EH (cell line): ENCODE results near the gene ACVR1B.
A peak's percentile ranks its signal among the peaks of the same experiment; 100 is the strongest.

Source experiments
- DNase-seq: peaks from one replicate; pipeline ENCODE4 v3.0.0-alpha.2; 2015; ENCODE audit warnings: low read depth

Gene ACVR1B

DNA sequence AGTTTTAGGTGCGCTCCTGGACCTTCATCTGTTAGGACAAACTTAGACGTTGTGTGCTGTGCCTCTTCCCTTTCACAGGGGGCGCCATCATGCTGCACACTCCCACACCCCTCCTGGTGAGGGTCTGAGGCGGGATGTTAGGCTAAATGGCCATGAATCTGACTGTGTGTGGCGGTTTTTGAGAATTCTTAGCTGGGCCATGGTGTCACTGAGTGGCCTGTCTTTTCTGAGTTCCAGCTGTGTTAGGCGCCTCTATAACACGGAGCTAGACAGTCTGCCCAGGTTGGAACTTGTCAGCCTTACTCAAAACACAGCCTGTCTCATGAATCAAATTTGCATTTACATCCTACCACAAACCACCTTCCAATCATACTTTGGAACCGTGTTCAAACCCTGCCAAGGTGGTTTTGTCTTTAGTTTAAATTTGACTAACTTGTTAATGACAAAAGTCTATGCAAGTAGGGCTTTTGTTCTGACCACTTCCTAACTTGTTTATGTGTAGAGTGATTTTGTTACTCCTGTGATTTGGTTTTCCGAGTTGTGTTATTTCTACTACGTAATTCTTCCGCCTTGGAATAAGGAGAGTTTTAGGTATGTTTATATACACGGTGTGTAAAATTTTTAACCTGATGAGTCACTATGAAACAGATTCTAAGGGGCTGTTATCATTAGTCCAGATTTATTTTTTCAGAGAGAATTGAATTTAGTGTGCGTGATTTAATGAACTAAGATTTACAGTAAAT lies 19.6 kb downstream of the ACVR1B start:
- peak; percentile 69 for DNase-seq

DNA sequence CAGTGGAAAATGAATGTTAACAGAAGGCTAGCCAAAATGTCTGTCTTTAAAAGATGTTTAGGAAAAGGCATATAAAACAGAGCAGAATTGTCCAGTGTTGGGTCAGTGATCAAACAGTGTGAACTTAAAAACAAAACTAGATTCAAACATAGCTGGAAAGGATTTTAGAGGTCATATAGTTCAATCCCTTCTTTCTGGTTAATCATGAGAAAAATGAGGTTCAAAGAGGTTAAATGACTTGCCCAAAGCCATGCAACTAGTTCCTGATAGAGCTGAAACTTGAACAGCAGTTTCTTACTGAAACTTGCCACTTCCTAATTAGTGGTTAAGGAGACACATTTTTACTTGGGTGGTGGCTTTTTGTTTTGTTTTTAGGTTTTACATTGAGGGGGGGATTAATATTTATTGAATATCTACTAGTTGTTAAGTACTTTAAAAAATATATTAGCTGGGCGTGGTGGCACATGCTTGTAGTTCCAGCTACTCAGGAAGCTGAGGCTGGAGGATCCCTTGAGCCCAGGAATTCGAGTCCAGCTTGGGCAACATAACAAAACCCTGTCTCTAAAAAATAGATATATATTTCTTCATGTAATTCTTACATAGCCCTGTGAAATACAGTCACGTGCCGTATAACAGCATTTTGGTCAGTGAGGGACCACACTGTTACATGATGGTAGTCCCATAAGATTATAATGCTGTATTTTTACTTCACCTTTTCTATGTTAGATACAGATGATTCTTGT lies 20.4 kb downstream of the ACVR1B start:
- DNase-seq, result peak; percentile 35

- no peak for DNase-seq
Measured at GRCh38 chr12:51972422-51972812, 20.9 kb downstream of the ACVR1B start.

DNA sequence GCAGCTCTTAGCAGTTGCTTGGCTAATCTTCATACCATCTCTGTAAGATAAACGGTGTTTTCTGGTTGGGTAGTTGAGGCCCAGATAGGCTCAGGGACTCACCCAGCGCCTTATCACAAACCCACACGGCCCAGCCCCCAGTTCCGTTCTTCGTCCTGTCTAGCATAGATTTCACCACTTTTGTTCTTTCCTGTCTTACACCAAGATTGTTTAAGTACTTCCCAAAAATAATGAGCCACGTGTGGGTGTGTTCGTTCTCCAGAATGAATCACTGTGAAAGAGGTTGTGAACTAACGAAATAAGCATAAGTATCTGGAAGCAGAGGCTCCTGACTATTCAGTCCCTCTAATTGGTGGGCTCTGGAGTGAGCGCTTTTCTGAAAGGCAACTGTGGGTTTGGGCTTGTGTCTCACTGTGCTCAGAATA lies 21.4 kb downstream of the ACVR1B start:
- peak; percentile 60 for DNase-seq

DNA sequence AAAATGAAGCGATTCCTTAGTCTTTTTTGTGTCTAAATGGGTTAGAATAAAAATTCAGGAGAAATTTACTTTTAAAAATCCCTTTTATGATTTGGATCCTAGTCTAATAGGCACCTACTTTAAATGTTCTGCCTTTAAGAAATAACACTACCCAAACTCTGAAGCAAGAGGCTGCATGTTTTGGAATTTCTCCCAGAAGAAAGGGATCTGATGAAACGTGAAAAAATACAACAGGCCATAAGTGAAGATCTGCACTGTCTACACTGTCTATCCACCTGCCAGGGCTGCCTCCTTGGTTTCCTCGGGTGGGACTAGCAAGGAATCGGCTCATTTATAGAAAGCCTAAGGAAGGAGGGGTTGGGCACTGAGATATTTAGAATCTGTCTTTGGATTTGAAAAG lies 22.1 kb downstream of the ACVR1B start:
- peak; percentile 40 for DNase-seq

DNA sequence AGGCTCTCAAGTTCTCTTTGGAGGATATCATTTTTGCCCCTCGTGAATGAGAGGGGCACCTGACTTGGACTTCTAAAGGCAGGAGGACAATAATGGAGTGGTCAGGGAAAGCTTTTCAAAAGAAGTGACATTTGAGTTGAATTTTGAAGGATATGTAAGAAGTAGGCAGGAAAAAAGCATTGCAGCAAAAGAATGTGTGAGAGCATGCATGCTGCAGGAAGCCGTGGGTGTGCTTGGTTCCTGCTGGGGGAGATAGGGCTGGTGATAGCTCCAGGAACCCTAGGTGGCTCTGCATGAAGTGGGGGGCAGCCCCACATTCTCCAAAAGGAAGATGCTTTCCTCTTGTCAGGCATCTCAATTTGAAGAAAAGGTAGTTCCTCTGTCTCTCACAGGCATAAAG lies 23.1 kb downstream of the ACVR1B start:
- DNase-seq, result no peak

DNA sequence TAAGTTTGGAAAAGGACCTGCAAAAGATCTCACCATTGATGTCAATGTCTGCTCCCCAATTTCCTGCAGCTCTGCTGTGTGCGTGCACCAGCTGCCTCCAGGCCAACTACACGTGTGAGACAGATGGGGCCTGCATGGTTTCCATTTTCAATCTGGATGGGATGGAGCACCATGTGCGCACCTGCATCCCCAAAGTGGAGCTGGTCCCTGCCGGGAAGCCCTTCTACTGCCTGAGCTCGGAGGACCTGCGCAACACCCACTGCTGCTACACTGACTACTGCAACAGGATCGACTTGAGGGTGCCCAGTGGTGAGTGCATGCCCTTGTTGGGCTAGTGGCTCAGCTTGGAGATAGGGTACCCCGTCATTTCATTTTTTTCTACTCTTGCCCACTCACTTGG lies 23.7 kb downstream of the ACVR1B start:
- DNase-seq, result no peak

DNA sequence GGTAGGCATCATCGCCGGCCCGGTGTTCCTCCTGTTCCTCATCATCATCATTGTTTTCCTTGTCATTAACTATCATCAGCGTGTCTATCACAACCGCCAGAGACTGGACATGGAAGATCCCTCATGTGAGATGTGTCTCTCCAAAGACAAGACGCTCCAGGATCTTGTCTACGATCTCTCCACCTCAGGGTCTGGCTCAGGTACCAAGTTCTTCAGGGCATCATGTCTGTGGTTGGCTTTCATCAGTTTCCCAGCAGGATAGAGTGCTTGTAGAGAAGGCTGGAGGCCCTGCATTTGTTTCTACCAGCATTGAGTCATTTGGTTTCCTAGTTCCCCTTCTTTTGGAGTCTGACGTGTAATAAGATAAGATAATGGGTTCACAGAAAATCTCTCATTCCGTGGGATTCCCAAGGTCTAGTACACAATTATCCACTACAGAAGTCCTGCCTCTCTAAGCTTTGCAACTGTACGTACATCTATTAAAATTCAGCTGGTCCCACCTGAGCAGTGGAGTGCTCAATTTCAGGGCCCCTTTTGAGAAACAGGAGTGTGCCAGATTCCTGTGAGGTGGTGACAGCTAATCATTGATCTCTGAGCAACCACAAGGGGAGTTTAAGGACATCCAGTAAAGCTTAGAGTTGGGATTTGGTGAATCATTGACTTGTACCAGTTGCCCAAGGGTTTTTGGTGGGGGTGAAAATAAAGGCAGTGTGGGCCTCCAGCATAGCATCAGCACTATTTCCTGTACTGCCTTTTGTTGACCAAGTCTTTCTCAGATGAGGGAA lies 25.1 kb downstream of the ACVR1B start:
- peak; percentile 76 for DNase-seq

GRCh38 chr12:51977320-51977753 lies 25.8 kb downstream of the ACVR1B start:
- peak; percentile 41 for DNase-seq

GRCh38 chr12:51979306-51979705 lies 27.8 kb downstream of the ACVR1B start:
- peak; percentile 80 for DNase-seq

DNA sequence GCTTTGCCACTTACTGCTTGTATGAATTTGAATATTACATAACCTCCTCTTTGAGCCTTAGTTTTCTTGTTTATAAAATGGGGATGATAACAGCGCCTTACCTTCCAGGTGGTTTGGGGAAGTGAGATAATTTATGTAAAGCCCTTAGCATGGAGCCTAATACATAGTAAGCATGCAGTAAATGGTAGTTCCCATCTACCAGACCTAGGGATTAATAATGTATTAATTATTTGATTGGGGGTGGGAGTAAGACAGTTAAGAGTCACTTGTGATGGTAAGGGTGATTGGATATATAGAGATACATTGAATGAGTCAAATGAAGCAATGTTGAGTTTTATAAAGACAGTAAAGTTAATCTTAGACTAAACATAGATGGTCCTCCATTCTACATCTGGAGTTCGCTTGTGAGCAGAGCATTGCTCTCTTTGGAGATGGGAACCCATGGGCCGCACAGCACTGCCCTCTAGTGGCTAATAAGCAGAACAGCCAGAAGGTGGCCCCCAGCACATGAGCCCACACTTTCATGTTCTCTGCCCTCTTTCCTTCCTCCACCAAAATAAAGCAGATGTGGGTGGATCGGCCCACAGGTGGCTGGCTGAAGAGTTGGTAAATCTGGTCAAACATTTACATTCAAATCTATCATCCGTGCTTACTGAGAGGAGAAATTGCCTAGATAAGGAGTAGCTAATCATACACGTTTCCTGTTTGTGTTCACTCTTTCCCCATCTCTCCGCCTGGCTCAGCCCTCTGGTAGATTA lies 28.7 kb downstream of the ACVR1B start:
- DNase-seq, result peak; percentile 78

GRCh38 chr12:51980809-51981127 lies 29.3 kb downstream of the ACVR1B start:
- no peak for DNase-seq

DNA sequence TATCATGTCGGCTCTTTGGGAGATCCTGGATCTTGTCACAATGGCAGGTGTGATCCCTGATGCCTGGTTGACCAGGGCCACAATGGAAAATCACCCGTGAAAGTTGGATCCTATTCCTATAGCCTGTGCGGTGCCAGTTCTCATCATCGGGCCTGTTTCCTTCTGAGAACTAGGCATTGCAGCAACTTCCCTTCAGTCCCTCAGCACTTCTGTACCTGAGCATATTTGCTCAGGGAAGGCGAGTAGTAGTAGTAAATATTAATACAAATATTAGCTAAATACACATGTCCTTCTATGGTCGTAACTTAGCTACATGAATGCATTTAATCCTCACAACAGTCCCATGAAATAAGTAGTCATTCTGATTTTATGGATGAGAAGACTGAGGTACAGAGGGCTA lies 33.2 kb downstream of the ACVR1B start:
- no peak for DNase-seq

DNA sequence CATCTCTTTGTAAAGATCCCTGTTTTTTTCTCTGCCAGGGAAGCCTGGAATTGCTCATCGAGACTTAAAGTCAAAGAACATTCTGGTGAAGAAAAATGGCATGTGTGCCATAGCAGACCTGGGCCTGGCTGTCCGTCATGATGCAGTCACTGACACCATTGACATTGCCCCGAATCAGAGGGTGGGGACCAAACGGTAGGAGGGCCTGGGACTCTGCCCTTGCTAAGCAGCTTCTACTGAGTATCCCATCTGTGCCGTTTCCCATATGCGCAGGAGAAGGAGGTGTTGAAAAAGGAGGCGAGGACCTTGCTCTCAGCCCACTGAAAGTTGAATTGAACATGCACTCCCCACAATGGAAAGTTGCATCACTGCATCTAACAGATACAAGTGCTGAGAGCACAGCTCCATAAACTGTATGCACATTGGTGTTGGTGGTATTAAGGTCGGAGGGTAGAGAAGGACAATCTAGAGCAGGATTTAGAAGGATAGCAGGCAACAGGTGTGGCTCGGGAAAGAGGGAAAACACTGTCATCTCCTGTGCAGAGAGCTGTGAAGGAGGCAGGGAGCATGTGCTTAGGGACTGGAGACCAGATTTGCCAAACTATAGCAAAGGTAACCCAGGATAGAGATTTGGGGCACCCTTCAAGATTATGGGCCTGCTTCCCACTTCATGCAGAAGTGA lies 33.8 kb downstream of the ACVR1B start:
- DNase-seq, result no peak

GRCh38 chr12:51986834-51987233 lies 35.3 kb downstream of the ACVR1B start:
- DNase-seq, result no peak

DNA sequence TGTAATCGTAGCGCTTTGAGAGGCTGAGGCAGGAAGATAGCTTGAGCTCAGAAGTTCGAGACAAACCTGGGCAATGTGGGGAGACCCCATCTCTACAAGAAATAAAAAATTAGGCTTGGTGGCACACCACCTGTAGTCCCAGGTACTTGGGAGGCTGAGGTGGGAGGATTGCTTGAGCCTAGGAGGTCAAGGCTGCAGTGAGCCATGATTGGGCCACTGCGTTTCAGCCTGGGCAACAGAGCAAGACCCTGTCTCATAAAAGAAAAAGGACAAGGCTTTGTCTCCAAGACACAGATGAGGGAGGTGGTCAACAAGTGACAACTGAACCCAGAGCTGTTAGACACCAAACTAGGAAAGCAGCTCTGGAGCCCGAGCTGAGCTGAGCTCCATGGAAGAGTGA lies 40.7 kb downstream of the ACVR1B start:
- no peak for DNase-seq

- no peak for DNase-seq
Measured at GRCh38 chr12:51994539-51994820, 43.0 kb downstream of the ACVR1B start.

GRCh38 chr12:51994959-51995358 lies 43.5 kb downstream of the ACVR1B start:
- DNase-seq, result peak; percentile 73

- no peak for DNase-seq
Measured at GRCh38 chr12:51997136-51997535, 45.6 kb downstream of the ACVR1B start.

- no peak for DNase-seq
Measured at GRCh38 chr12:52003016-52003550, 51.6 kb downstream of the ACVR1B start.

DNA sequence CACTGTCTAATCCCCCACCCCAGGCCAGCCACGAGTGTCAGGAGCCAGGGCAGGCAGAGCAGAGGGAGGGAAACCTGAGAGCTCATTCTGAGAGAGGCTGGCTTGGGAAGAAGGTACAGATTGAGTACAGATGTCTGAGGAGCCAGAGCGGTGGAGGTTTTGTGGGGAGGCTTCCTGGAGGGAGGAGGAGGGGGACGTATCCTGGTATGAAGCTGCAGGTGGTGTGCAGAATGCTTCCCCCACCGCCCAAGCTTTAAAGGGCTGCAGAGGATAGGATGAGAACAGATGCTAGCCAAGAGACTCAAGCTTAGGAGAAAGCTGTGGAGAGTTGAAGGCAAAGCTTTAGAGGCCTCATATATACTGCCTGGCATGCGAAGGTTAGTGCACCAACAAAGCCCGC lies 52.1 kb downstream of the ACVR1B start:
- DNase-seq, result no peak
